HG03196 (cell line): ENCODE data around the gene LRMDA.

ENCODE experiments used
- ATAC-seq: cut with Tn5 transposase; IDR thresholded peaks from one replicate; pipeline ENCODE4 v1.9.1; 2021; ENCODE audit not compliant: unreplicated experiment

The LRMDA gene

DNA sequence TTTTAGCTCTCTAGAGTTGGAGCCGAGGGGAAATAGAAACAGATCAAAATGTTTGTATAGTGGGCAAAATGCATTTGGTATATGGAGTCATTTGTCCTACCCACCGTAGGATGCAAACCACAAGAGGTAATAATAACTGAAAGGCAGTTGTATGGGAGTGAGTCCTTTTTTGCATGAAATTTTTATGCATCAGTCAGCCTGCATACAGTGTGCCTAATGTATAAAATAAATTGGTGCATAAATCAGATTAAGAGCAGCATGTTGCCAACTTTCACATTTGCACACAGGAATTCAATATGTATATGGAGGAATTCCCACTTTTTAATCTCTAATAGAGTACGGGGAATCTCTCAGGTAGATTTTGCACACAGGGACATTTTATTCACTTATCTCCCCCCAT lies 262.8 kb downstream of the LRMDA start:
- no peak for ATAC-seq

DNA sequence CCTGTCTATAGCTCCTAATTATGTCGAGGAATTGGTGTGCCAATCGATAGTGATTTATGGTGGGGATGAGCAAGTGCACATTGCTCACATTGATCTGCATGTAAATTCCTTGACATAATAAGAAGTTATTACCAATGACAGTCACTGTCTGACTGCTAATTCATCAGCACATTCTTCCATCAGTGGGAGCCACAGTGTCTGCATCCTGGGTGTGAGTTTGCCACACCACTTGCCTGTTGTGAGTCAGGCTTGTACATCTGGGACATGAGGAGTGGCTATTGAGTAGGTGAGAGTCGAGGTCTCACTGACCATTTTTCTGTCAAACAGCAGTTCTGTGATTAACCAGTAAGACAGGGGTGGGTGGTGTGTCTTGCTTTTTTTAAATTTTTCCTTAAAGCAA lies 263.4 kb downstream of the LRMDA start:
- no peak for ATAC-seq

- ATAC-seq, result no peak
Measured at GRCh38 chr10:75695994-75696393, 264.6 kb downstream of the LRMDA start.

DNA sequence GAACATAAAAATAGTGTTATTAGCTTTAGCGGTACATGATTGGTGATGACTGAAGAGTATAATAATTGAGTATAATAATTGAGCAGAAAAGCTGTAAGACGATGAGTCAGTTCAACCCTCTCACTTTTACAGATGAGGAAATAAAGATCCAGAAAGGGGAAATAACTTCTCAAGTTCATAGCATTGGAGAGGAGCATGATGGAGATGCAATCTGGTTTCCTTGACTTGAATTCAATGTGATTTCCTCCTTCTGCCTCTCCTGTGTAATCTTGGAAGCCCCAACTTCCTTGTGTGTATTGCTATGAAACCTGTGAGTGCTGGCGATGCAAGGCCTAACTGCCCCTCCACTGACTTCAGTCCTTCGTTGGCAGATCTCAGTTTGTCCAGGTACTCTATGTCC lies 265.1 kb downstream of the LRMDA start:
- ATAC-seq, result no peak

DNA sequence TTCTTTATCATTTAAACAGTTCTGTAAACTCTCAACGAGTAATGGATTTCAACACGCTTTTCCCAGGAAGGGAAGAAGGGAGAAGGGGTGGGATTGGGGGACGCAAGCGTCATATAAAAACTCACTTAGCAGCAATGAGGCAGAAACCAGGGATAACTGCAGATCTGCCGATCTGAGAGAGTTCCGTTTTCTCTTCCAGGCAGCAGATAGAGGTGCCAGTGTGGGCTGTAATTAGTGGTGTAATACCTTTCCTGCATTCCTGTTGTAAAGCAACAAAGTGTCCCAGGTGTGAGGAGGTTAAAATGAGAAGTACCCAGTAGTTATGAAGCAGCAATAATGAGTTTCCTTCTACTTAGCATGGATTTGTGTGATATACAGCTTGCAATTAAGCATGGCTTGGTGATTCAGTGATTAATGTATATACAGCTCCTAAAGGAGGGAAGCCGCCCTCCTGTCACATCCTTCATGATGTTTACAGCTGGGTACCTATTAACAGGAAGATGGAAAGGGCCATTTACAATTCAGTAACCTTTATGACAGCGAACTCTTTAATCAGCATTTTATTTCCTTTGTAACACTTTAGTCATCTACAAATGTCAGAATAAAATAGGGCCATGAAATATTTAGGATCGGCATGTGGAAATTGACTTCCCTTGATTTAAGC lies 271.9 kb downstream of the LRMDA start:
- no peak for ATAC-seq

DNA sequence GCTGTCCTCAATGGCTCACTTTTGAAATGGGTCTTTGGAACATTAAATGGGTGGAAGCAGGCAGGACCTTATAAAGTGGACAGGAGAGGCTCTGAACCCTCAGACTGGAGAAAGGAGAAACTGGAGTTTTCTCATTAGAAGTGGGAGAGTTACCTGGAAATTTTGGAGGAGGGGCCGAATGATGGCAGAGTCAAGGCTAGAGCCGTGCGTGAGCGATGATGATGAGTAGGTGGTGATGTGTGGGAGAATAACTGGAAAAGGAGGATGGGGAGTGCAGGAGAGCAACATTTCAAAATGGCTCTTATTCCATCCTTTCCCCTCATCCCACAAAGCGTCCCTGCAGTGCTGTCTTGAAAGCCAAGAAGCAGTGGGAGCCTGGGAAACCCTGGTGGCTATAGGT lies 274.0 kb downstream of the LRMDA start:
- no peak for ATAC-seq

- no peak for ATAC-seq
Measured at GRCh38 chr10:75707080-75707840, 275.8 kb downstream of the LRMDA start.

GRCh38 chr10:75708060-75708459 lies 276.6 kb downstream of the LRMDA start:
- ATAC-seq, result no peak

DNA sequence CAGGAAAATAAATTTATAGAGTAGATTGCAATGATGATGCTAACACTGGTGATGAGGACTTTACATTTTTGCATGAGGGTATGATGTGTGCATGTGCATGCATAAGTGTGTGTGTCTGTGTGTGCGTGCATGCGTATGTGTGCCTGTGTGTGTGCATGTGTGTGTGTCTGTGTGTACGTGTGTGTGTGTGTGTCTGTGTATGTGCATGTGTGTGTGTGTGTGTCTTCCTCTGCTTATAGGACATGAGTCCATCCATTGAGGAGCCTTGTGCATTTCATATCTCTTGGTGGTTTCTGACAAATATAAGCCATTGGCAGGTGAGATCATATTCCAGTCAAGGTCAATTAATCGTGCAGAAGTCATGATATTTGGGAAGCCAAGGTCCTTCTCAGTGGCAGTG lies 277.8 kb downstream of the LRMDA start:
- ATAC-seq, result no peak

GRCh38 chr10:75709811-75710210 lies 278.4 kb downstream of the LRMDA start:
- ATAC-seq, result no peak

DNA sequence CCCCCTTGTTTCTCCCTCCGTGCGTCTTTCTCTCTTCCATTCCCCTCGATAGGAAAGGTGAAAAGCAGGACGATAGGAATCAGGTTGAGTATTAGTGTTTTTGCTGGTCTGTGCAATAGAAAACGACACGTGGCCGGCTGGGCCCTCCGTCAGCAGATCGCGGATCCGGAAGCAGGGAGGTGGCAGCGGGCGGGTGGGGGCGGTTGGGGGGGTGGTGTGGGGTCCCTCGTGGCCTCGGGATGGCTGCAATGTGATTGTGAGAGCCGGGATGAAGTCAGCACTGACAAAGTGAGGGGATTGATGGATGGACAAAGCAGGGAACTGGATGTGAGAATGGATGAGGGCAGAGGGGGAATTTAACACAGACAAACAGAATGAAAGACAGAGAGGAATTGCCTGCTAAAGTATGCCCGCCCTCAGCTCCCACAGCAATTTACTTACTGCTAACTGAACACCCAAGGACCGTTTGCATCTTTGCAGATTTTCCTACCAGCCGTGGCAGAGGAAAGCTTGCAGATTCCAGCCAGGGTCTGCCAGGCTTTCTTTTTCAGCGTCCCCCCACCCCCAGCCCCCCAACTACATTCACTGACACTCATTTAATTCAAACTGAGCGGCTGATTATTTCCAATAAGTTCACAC lies 280.9 kb downstream of the LRMDA start:
- ATAC-seq, result no peak

GRCh38 chr10:75716506-75716905 lies 285.1 kb downstream of the LRMDA start:
- ATAC-seq, result no peak

- ATAC-seq, result no peak
Measured at GRCh38 chr10:75717126-75717916, 285.9 kb downstream of the LRMDA start.

DNA sequence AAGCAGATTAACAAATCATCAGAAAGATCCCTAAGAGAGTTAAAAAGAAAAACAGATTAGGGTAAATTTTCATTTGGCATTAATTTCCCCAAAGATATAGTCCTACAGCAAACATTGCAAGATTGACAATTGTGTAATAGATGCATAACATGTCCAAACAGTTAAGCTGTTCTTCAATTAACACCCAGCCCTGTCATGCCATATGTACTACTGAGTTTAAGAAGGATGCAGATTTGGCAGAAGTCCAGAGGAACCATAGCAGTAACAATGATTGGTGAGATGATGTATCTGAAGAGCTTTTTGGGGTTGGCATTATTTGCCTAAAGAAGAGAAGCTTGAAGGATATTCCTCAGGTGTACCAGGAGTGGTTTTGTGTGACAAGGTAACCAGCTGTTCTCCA lies 287.6 kb downstream of the LRMDA start:
- ATAC-seq, result no peak

GRCh38 chr10:75720157-75720556 lies 288.7 kb downstream of the LRMDA start:
- no peak for ATAC-seq

- ATAC-seq, result no peak
Measured at GRCh38 chr10:75722020-75722419, 290.6 kb downstream of the LRMDA start.

- ATAC-seq, result no peak
Measured at GRCh38 chr10:75722609-75723008, 291.2 kb downstream of the LRMDA start.

DNA sequence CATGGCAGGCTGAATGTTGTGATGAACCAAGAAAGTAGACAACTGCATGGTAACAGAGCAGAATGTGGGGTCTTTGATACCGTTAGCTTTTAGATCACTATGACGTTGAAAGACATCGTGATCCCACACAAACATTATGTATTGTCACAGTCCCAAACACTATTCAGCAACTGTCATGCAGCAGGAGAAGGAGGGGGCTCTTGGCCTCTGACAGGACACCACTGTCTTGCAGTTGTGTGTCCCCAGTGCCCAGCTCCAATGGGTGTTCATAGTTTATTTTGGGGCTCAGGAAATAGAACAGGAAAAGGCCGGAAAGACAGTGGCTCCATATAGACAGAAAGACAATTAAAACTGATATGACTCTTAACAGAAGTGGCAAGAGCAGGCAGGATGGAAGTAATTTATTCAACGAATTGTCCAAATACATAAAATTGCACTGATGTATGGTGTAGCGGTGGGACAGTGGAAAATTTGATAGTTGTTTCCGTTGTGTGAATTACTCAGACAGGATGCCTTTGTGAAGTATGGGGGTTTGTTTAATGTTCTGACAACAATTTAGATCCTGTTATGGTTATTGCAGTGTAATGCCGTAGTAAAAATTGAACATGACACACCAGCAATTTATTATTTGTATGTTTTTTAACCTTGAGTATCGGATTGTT lies 292.0 kb downstream of the LRMDA start:
- no peak for ATAC-seq

DNA sequence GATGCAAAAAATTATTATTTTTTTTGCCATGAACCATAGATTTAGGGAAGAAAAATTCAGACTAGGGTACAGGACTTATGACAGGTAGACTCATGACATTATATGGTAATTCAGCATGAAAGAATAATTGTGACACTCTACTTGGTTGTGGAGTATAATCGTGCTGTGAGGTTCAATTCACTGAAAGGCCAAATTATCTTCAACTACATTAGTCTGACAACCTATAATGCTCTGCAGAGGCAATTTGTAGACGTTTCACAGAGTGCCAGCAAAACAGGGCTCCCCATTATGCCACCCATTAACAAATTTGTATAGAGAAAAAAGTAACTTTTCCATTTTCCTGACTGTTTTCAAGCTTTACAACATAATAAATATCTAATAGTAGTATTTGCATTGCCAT lies 292.6 kb downstream of the LRMDA start:
- ATAC-seq, result no peak

GRCh38 chr10:75726522-75727483 lies 295.4 kb downstream of the LRMDA start:
- ATAC-seq, result no peak
